Glutamatergic neuron (in vitro differentiated cells): ENCODE measurements around the gene EIF4H. TPM values are rescaled to one million over a fixed set of nuclear protein-coding genes. Genes with fewer than 3 reads are reported as not detected.

Experiments used
- DNase-seq: peaks from one replicate; pipeline ENCODE4 v3.0.0; 2022
- H3K27ac Mint-ChIP-seq: one replicate; pipeline ENCODE4 v1.8.0; 2020; ENCODE audit warnings: mild to moderate bottlenecking, mixed read lengths, inconsistent platforms; ENCODE audit not compliant: unreplicated experiment
- H3K27me3 Mint-ChIP-seq: one replicate; pipeline ENCODE4 v1.8.0; 2020; ENCODE audit warnings: mild to moderate bottlenecking, moderate library complexity, mixed read lengths, inconsistent platforms; ENCODE audit not compliant: unreplicated experiment
- H3K36me3 Mint-ChIP-seq: one replicate; pipeline ENCODE4 v1.8.0; 2020; ENCODE audit warnings: mild to moderate bottlenecking, mixed read lengths, inconsistent platforms; ENCODE audit not compliant: unreplicated experiment
- H3K4me1 Mint-ChIP-seq: one replicate; pipeline ENCODE4 v1.8.0; 2020; ENCODE audit warnings: mild to moderate bottlenecking, low read depth, mixed read lengths, inconsistent platforms; ENCODE audit not compliant: unreplicated experiment
- H3K4me3 Mint-ChIP-seq: one replicate; pipeline ENCODE4 v1.8.0; 2020; ENCODE audit warnings: mild to moderate bottlenecking, mixed read lengths, inconsistent platforms; ENCODE audit not compliant: unreplicated experiment
- H3K9me3 Mint-ChIP-seq: one replicate; pipeline ENCODE4 v1.8.0; 2020; ENCODE audit warnings: mild to moderate bottlenecking, moderate library complexity, mixed read lengths, inconsistent platforms; ENCODE audit not compliant: unreplicated experiment
- CTCF ChIP-seq: fragments of 200-600 bp; sonication (generic); IDR thresholded peaks from one replicate; pipeline ENCODE4 v1.5.0; 2021; ENCODE audit not compliant: partially characterized antibody, unreplicated experiment
- total RNA-seq: library from RNA; stranded (reverse); fragmentation: NEBNext Ultra II Directional; extraction: Animal tissue kit (Norgen Biotek cat#: 25700); gene quantifications from one replicate; pipeline ENCODE4 v1.2.1, GENCODE V29; 2021; ENCODE audit not compliant: unreplicated experiment

EIF4H gene
- total RNA-seq, 1 donor from 2014 or later: 234 TPM

DNA sequence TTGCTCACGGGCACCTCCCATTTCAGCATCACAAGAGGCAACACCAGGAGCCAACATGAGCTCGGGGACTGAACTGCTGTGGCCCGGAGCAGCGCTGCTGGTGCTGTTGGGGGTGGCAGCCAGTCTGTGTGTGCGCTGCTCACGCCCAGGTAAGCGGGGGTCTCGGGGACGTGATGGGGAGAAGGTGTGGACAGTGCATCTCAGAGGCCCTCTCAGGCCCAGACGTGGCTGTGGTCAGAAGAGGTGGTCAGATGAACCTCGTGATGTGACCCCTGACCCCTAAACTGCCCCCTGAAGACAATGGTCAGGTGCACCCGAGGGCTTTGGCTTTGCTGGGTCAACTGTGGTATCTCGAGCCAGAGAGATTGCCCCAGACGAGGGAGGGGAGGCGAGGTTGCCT is 41.8 kb downstream of the EIF4H start:
- Mint-ChIP-seq H3K27me3 (no peaks in the 10 kb centered on the region), H3K9me3 (peaks cover 3% of the 10 kb centered on the region), H3K4me3 (no peak overlapping the region), H3K27ac (no peak overlapping the region), H3K36me3 (no peaks in the 10 kb centered on the region), H3K4me1 (peaks cover 2% of the 10 kb centered on the region)
- no peak for DNase-seq
- no peak for TF ChIP-seq CTCF

- no peak overlapping the region for H3K4me3 Mint-ChIP-seq
- no peak for TF ChIP-seq CTCF
- no peaks in the 10 kb centered on the region for H3K36me3 Mint-ChIP-seq
- peaks cover 3% of the 10 kb centered on the region for H3K9me3 Mint-ChIP-seq
- H3K4me1 Mint-ChIP-seq: peaks cover 2% of the 10 kb centered on the region
- H3K27me3 Mint-ChIP-seq: no peaks in the 10 kb centered on the region
- H3K27ac Mint-ChIP-seq: no peak overlapping the region
- DNase-seq: no peak
These were observed 42.2 kb downstream of the EIF4H start for GRCh38 chr7:74216361-74216761.

DNA sequence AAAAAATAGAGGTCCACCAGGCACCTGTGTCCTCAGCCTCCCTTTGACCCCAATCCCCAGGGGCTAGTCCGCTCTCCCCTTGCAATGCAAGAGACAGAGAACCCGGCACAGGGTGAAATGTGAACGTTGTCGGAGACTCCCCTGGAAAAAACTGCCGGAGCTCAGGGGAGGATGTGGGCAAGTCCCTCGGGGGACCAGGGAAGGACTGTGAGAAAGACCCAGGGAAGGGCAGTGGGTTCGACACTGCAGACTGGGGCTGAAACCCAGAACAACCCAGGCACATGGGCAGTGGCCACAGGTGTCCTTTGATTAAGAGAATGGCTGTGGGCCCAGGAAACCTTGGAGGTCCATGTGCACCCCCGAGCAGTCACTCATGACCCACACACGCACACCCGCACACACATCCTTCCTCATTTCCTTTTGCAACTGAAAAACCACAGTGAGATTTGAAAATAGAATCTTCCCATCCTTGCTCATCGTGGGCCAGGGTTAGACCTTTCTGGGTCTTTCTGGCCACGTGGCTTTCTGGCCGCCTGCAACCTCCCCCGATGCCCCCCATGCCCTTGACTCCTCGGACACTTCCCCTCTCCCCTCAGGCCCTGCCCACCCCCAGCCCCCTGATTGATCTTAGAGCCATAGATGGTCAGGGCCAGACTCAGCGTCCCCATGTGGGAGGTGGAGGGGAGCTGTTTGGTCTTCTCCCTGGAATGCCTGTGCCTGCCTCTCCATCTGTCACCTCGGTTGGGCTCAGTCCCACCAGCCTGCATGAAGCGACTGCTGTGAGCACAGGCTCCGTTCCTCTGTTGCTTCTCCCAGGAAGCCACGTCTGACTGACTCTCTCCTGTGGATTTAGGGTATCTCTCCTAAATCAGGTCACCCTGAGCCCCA is 43.5 kb downstream of the EIF4H start:
- Mint-ChIP-seq H3K4me1 (peaks cover 2% of the 10 kb centered on the region), H3K9me3 (peaks cover 2% of the 10 kb centered on the region), H3K4me3 (no peak overlapping the region), H3K27me3 (no peaks in the 10 kb centered on the region), H3K36me3 (no peaks in the 10 kb centered on the region), H3K27ac (no peak overlapping the region)
- no peak for DNase-seq
- no peak for TF ChIP-seq CTCF

DNA sequence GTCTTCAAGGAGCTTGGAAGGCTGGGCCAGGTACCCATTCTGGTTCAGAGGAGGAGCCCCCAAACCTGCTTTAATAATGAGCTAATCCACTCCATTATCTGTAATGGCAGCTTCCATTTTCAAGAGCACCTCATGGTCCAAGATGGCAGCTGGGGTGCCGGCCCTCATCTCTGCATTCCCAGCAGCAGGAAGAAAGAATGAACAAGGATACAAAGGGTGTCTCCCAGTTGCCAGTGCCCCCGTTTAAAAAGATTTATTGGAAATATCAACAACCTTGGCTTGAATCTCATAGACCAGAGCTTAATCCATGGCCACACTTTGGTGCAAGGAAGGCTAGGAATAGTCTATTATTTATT is 44.2 kb downstream of the EIF4H start:
- Mint-ChIP-seq H3K27me3 (no peaks in the 10 kb centered on the region), H3K9me3 (peaks cover 2% of the 10 kb centered on the region), H3K27ac (no peak overlapping the region), H3K4me1 (peaks cover 2% of the 10 kb centered on the region), H3K4me3 (no peak overlapping the region), H3K36me3 (no peaks in the 10 kb centered on the region)
- no peak for TF ChIP-seq CTCF
- no peak for DNase-seq

DNA sequence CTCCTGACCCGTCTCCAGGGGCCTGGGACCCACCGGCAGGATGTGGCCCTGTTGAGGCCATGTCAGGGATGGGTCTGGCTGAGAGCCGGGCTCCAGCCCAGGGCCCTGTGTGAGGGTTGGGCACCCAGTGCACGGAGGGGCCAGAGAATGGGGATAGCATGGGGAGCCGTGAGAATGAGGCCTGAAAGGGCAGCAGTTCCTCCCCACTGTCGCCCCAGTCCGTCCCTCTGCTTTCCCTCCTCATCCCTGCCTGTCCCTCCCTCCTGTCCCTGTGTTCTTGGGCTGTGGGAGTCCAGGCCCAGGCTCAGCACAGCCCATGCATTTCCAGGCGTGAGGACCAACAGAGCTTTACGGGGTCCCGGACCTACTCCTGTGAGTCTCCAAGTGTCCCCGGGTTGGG is 45.3 kb downstream of the EIF4H start:
- Mint-ChIP-seq H3K36me3 (no peaks in the 10 kb centered on the region), H3K27me3 (no peaks in the 10 kb centered on the region), H3K4me3 (no peak overlapping the region), H3K4me1 (peaks cover 2% of the 10 kb centered on the region), H3K9me3 (peaks cover 2% of the 10 kb centered on the region), H3K27ac (no peak overlapping the region)
- no peak for DNase-seq
- no peak for TF ChIP-seq CTCF
